ENCODE measurements around the gene SLC9A2. TPM values are rescaled to one million over a fixed set of nuclear protein-coding genes. Genes with fewer than 3 reads are reported as not detected.
A peak's percentile ranks its signal among the peaks of the same experiment; 100 is the strongest.

The SLC9A2 gene
- total and polyA plus RNA-seq, 2 donors (not counting 1 experiment from before 2014, with no cell fraction given) = not detected

DNA sequence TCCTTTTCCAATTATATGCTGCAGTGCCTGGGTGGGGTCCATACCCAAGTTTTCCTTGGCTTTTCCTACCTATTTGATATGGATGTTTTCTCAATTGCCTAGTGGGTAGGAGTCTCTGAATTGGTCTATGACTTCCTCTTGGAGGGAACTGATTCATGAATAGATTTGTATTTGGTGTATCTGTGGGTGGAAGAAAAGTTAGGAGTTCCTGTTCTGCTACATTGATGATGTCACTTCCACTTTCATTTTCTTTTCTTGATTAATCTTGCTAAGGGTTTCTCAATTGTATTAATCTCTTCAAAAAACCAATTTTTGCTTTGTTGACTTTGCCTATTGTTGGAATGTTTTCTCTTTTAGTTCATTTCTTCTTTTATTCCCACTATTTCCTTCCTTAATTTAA, 37.4 kb upstream of the SLC9A2 start:
- TF ChIP-seq EZH2 (IDR thresholded peaks at IDR 0.05; ENCODE audit: low read length, missing control alignments) = no peak
- H4K20me1 ChIP-seq (ENCODE audit: control insufficient read depth, extremely low read depth, insufficient read depth, low read length) = no peaks in the 10 kb centered on the region
- no peak overlapping the region for H3K27ac ChIP-seq (ENCODE audit: insufficient read depth, low read length)
- H3K9ac ChIP-seq (ENCODE audit: insufficient read depth, low read length) = no peak overlapping the region
- no peaks in the 10 kb centered on the region for H3K79me2 ChIP-seq (ENCODE audit: control insufficient read depth, insufficient read depth, low read length)
- no peaks in the 10 kb centered on the region for H3K36me3 ChIP-seq (ENCODE audit: control insufficient read depth, insufficient read depth, low read length)
- no peak overlapping the region for H2AFZ ChIP-seq (ENCODE audit: low read length)
- DNase-seq (ENCODE audit: low read depth in 2 of 2) = no peak
- H3K4me1 ChIP-seq (ENCODE audit: control insufficient read depth, extremely low read depth, insufficient read depth, low read length) = no peaks in the 10 kb centered on the region
- no peak overlapping the region for H3K4me2 ChIP-seq (ENCODE audit: extremely low read depth, insufficient read depth, low read length)
- H3K27me3 ChIP-seq (ENCODE audit: control insufficient read depth, insufficient read depth, low read length) = no peaks in the 10 kb centered on the region
- no peaks in the 10 kb centered on the region for H3K9me3 ChIP-seq (ENCODE audit: control insufficient read depth, insufficient read depth, low read depth, low read length)
- peak overlapping the region in 2 of 4 experiments; percentile 32 to 35 for H3K4me3 ChIP-seq (replicated peaks in 1 of 4; ENCODE audit: control extremely low read depth in 1 of 4, insufficient read depth in 1 of 4, low read depth in 3 of 4, low read length in 4 of 4)

DNA sequence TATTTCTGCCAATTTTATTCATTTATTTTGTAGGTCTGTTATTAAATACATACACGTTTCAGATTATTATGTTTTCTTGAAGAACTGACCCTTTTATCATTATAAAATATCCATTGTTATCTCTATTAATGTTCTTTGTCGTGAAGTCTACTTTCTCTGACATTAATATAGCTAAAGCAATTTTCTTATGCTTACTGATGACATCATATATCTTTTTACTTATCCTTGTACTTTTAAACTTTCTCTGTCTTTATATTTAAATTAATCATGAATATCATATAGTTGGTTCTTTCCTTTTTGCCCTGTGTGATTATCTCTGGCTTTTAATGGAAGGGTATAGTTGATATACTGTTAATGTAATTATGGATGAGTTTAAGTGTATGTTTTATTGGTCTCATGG, 36.5 kb upstream of the SLC9A2 start:
- H4K20me1 ChIP-seq (ENCODE audit: control insufficient read depth, extremely low read depth, insufficient read depth, low read length) = no peaks in the 10 kb centered on the region
- TF ChIP-seq EZH2 (IDR thresholded peaks at IDR 0.05; ENCODE audit: low read length, missing control alignments) (no peak), CTCF (conservative IDR thresholded peaks at IDR 0.05 in 1 of 2, IDR thresholded peaks at IDR 0.05 in 1 of 2; ENCODE audit: low read depth in 1 of 2, low read length in 2 of 2) (no peak)
- no peak overlapping the region for H2AFZ ChIP-seq (ENCODE audit: low read length)

GRCh38 chr2:102585847-102586404, 33.4 kb upstream of the SLC9A2 start:
- Histone ChIP-seq H3K9ac (ENCODE audit: insufficient read depth, low read length) (no peak overlapping the region), H3K9me3 (ENCODE audit: control insufficient read depth, insufficient read depth, low read depth, low read length) (no peaks in the 10 kb centered on the region), H3K4me3 (replicated peaks in 1 of 4; ENCODE audit: control extremely low read depth in 1 of 4, insufficient read depth in 1 of 4, low read depth in 3 of 4, low read length in 4 of 4) (no peak overlapping the region), H3K27me3 (ENCODE audit: control insufficient read depth, insufficient read depth, low read length) (no peaks in the 10 kb centered on the region), H3K27ac (ENCODE audit: insufficient read depth, low read length) (no peak overlapping the region), H4K20me1 (ENCODE audit: control insufficient read depth, extremely low read depth, insufficient read depth, low read length) (no peaks in the 10 kb centered on the region), H3K79me2 (ENCODE audit: control insufficient read depth, insufficient read depth, low read length) (no peaks in the 10 kb centered on the region), H3K36me3 (ENCODE audit: control insufficient read depth, insufficient read depth, low read length) (no peaks in the 10 kb centered on the region), H2AFZ (ENCODE audit: low read length) (no peak overlapping the region), H3K4me1 (ENCODE audit: control insufficient read depth, extremely low read depth, insufficient read depth, low read length) (no peaks in the 10 kb centered on the region), H3K4me2 (ENCODE audit: extremely low read depth, insufficient read depth, low read length) (no peak overlapping the region)
- no peak for TF ChIP-seq CTCF (conservative IDR thresholded peaks at IDR 0.05 in 1 of 2, IDR thresholded peaks at IDR 0.05 in 1 of 2; ENCODE audit: low read depth in 1 of 2, low read length in 2 of 2)
- no peak for TF ChIP-seq EZH2 (IDR thresholded peaks at IDR 0.05; ENCODE audit: low read length, missing control alignments)
- no peak for DNase-seq (ENCODE audit: low read depth in 2 of 2)

More for the DNA sequence above, 36.5 kb upstream of the SLC9A2 start:
- no peak overlapping the region for H3K4me2 ChIP-seq (ENCODE audit: extremely low read depth, insufficient read depth, low read length)
- H3K27me3 ChIP-seq (ENCODE audit: control insufficient read depth, insufficient read depth, low read length) = no peaks in the 10 kb centered on the region
- no peak overlapping the region for H3K4me3 ChIP-seq (replicated peaks in 1 of 4; ENCODE audit: control extremely low read depth in 1 of 4, insufficient read depth in 1 of 4, low read depth in 3 of 4, low read length in 4 of 4)
- no peak overlapping the region for H3K9ac ChIP-seq (ENCODE audit: insufficient read depth, low read length)
- no peaks in the 10 kb centered on the region for H3K4me1 ChIP-seq (ENCODE audit: control insufficient read depth, extremely low read depth, insufficient read depth, low read length)
- H3K36me3 ChIP-seq (ENCODE audit: control insufficient read depth, insufficient read depth, low read length) = no peaks in the 10 kb centered on the region
- no peaks in the 10 kb centered on the region for H3K79me2 ChIP-seq (ENCODE audit: control insufficient read depth, insufficient read depth, low read length)
- no peak overlapping the region for H3K27ac ChIP-seq (ENCODE audit: insufficient read depth, low read length)
- no peak for DNase-seq (ENCODE audit: low read depth in 2 of 2)
- no peaks in the 10 kb centered on the region for H3K9me3 ChIP-seq (ENCODE audit: control insufficient read depth, insufficient read depth, low read depth, low read length)
